PFSK-1 (cell line): ENCODE results near the gene SPAG8.

ENCODE experiments used
- POLR2AphosphoS5 ChIP-seq: IDR thresholded peaks from 2 replicates; pipeline ENCODE4 v1.6.1; 2012; ENCODE audit warnings: low read depth, mild to moderate bottlenecking, control low read depth, low read length, moderate library complexity
- REST ChIP-seq, 2 experiments: IDR thresholded peaks; 2 replicates each; pipeline versions ENCODE4 v1.6.1 to v1.8.0; 2011 to 2012; ENCODE audit warnings: low read depth in 2 of 2, low read length in 2 of 2, control low read depth in 1 of 2, inconsistent platforms in 1 of 2, mild to moderate bottlenecking in 1 of 2, moderate library complexity in 1 of 2; ENCODE audit not compliant: insufficient read depth in 1 of 2

GRCh38 chr9:35834260-35835215 lies 22.5 kb upstream of the SPAG8 start:
- TF ChIP-seq REST (IDR thresholded peaks at IDR 0.05; ENCODE audit: insufficient read depth in 1 of 2, low read depth in 2 of 2, low read length in 2 of 2) (no peak), POLR2AphosphoS5 (no peak)
